A549 treated with Mapracorat at 1 μM for 4 hours (cell line): Measurements from ENCODE around the gene SIGMAR1. TPM values are rescaled to one million over a fixed set of nuclear protein-coding genes. Genes with fewer than 3 reads are reported as not detected.

Source experiments
- total RNA-seq: library from RNA; stranded (reverse); fragments of 200-300 nt; extraction: Qiagen RNA extraction; gene quantifications from 5 replicates; pipeline ENCODE4 v1.2.3, GENCODE V29; 2022

SIGMAR1 gene
- total RNA-seq = 161 to 195 TPM (median 192 TPM) in 5 replicates

GRCh38 chr9:34637356-34638137 lies at the start of gene SIGMAR1:
Gene SIGMAR1, minus strand, starts transcription at chr9:34637787. Its CDS starts 90 bp downstream, at chr9:34637697.

GRCh38 chr9:34662526-34663302 lies 25.1 kb upstream of the SIGMAR1 start, which contains the start of gene CCL27:
Gene CCL27, minus strand, starts transcription at chr9:34662657. Its CDS starts 24 bp downstream, at chr9:34662633.

GRCh38 chr9:34651876-34652601 lies 14.5 kb upstream of the SIGMAR1 start, which contains the start of gene IL11RA:
Gene IL11RA, plus strand, starts transcription at chr9:34652185. Its CDS starts 3,033 bp downstream, at chr9:34655218.

GRCh38 chr9:34646211-34647083 lies 8.9 kb upstream of the SIGMAR1 start, which contains the start of gene GALT:
Gene GALT, plus strand, starts transcription at chr9:34646675. Its CDS starts 30 bp downstream, at chr9:34646705.

GRCh38 chr9:34628656-34629490 lies 8.7 kb downstream of the SIGMAR1 start, which contains the start of gene ARID3C:
Gene ARID3C, minus strand, starts transcription at chr9:34629066. Its CDS starts 1,052 bp downstream, at chr9:34628014.

GRCh38 chr9:34620061-34620994 lies 17.3 kb downstream of the SIGMAR1 start, which contains the start of gene DCTN3:
Gene DCTN3, minus strand, starts transcription at chr9:34620495. Its CDS starts 31 bp downstream, at chr9:34620464.

GRCh38 chr9:34611811-34612787 lies 25.5 kb downstream of the SIGMAR1 start, which contains the start of gene RPP25L:
Gene RPP25L, minus strand, starts transcription at chr9:34612097. Its CDS starts 801 bp downstream, at chr9:34611296.

GRCh38 chr9:34589636-34590380 lies 47.8 kb downstream of the SIGMAR1 start, which contains the start of gene CNTFR:
Gene CNTFR, minus strand, starts transcription at chr9:34589724. Its CDS starts 20,743 bp downstream, at chr9:34568981.

Other genes starting within 250 kb of the SIGMAR1 start
- 15.7 to 18.8 TPM (median 17.7 TPM) in 5 replicates for gene FAM219A, start 179.2 kb downstream of the SIGMAR1 start, total RNA-seq
- 0.23 to 0.64 TPM (median 0.45 TPM) in 4 of 5 replicates, not detected in the other for gene DNAI1, start 179.0 kb downstream of the SIGMAR1 start, total RNA-seq
- 1.2 to 2.9 TPM (median 2.3 TPM) in 5 replicates for gene ENHO, start 114.8 kb downstream of the SIGMAR1 start, total RNA-seq
- 0.13 to 0.15 TPM (median 0.14 TPM) in 3 of 5 replicates, not detected in the others for gene CNTFR, start 48.1 kb downstream of the SIGMAR1 start, total RNA-seq
- 40.2 to 46.0 TPM (median 43.4 TPM) in 5 replicates for gene RPP25L, start 25.7 kb downstream of the SIGMAR1 start, total RNA-seq
- 105 to 114 TPM (median 111 TPM) in 5 replicates for gene DCTN3, start 17.3 kb downstream of the SIGMAR1 start, total RNA-seq
- 0.09 to 0.39 TPM (median 0.17 TPM) in 5 replicates for gene ARID3C, start 8.7 kb downstream of the SIGMAR1 start, total RNA-seq
- gene GALT, start 8.9 kb upstream of the SIGMAR1 start, total RNA-seq = 16.1 to 20.8 TPM (median 19.0 TPM) in 5 replicates
- 4.7 to 8.1 TPM (median 6.3 TPM) in 5 replicates for gene IL11RA, start 14.4 kb upstream of the SIGMAR1 start, total RNA-seq
- gene CCL27, start 24.9 kb upstream of the SIGMAR1 start, total RNA-seq = 0.28 TPM in 1 of 5 replicates, not detected in the others
- gene CCL19, start 53.5 kb upstream of the SIGMAR1 start, total RNA-seq = not detected in 5 replicates
- not detected in 5 replicates for gene CCL21, start 72.3 kb upstream of the SIGMAR1 start, total RNA-seq